ENCODE data around the gene REXO5. TPM values are rescaled to one million over a fixed set of nuclear protein-coding genes. Genes with fewer than 3 reads are reported as not detected.

REXO5 gene
- total RNA-seq, 1 donor from 2014 or later: 4.0 TPM

DNA sequence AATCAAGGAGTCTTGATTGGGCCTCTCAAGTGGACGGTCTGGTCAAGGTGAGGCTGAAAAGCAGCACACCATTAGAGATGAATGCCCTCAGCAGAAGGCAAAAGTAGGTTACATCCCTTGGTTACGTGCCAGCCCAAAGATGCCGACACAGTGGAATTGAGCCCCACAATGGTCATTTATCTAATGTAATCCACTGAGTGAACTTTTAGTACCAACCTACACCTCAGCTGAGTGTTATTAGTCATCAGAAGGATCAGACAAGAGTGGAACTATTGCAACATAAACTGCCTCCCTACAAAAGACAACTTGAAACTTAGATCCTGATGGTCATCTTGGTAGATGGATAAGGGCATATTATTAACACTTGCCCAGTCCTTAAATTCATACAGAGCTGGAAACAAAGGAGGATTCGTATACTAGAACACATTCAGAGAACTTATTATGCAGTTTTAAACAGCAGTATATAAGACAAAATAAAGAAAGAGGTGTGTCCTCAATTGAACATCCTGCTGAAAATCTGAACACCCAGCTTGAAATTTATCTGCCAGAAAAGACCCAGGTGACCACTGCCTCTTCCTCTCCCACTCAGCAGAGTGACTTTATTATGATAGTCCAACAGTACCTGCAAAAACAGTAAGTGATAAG is 91.0 kb downstream of the REXO5 start:
- Mint-ChIP-seq H3K4me3 (ENCODE audit: unreplicated experiment) (peak overlapping the region; percentile 87), H3K27me3 (ENCODE audit: low read depth) (no peaks in the 10 kb centered on the region), H3K9me3 (ENCODE audit: low read depth) (no peaks in the 10 kb centered on the region), H3K36me3 (ENCODE audit: low read depth) (peaks cover 10% of the 10 kb centered on the region), H3K27ac (ENCODE audit: unreplicated experiment) (peak overlapping the region; percentile 99), H3K4me1 (ENCODE audit: low read depth) (peaks cover 59% of the 10 kb centered on the region)
- DNase-seq (ENCODE audit: low spot score): no peak
- TF ChIP-seq, protein P1, sequence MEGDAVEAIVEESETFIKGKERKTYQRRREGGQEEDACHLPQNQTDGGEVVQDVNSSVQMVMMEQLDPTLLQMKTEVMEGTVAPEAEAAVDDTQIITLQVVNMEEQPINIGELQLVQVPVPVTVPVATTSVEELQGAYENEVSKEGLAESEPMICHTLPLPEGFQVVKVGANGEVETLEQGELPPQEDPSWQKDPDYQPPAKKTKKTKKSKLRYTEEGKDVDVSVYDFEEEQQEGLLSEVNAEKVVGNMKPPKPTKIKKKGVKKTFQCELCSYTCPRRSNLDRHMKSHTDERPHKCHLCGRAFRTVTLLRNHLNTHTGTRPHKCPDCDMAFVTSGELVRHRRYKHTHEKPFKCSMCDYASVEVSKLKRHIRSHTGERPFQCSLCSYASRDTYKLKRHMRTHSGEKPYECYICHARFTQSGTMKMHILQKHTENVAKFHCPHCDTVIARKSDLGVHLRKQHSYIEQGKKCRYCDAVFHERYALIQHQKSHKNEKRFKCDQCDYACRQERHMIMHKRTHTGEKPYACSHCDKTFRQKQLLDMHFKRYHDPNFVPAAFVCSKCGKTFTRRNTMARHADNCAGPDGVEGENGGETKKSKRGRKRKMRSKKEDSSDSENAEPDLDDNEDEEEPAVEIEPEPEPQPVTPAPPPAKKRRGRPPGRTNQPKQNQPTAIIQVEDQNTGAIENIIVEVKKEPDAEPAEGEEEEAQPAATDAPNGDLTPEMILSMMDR (IDR thresholded peaks at IDR 0.05): no peak

DNA sequence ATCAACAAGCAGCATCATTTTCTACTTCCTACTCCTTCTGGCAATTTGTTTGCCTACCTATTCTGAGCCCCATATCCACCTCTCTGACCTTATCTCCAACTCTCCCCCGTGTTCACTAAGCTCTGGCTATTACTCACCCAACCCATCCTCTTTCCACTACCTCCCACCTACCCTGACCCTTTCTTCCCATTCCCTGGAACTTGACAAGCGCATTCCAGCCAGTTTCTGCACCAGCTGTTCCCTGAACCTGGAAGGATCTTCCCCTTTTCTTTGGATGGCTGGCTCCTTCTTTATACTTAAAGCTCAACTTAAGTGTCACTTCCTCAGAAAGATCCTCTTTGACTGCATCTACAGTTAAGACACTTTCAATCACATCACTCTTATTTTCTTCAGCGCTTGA is 91.6 kb downstream of the REXO5 start:
- TF ChIP-seq, protein P1 (IDR thresholded peaks at IDR 0.05): no peak
- Mint-ChIP-seq H3K27ac (ENCODE audit: unreplicated experiment) (peak overlapping the region; percentile 99), H3K4me3 (ENCODE audit: unreplicated experiment) (peak overlapping the region; percentile 87), H3K36me3 (ENCODE audit: low read depth) (peaks cover 10% of the 10 kb centered on the region), H3K4me1 (ENCODE audit: low read depth) (peaks cover 59% of the 10 kb centered on the region), H3K9me3 (ENCODE audit: low read depth) (no peaks in the 10 kb centered on the region), H3K27me3 (ENCODE audit: low read depth) (no peaks in the 10 kb centered on the region)
- DNase-seq (ENCODE audit: low spot score): no peak

DNA sequence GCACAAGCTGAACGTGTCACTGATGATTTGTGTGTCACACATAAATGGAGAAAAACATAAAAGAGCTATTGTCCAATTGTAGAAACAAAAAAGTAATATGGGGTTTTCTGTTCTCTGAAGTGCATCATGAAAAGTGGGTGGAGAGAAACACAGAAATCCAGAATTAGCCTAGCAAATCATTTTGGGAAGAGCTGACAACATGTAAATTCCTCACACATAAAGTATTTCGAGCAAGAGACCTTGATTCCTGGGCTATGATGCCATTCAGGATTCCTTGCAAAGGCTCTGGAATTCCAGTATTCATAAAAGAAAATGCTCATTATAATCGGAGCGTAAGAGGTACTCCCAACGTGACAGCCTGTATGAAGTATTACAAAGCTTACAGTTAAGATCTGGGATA is 92.7 kb downstream of the REXO5 start:
- Mint-ChIP-seq H3K4me1 (ENCODE audit: low read depth) (peaks cover 67% of the 10 kb centered on the region), H3K27ac (ENCODE audit: unreplicated experiment) (peak overlapping the region; percentile 99), H3K4me3 (ENCODE audit: unreplicated experiment) (peak overlapping the region; percentile 87), H3K27me3 (ENCODE audit: low read depth) (no peaks in the 10 kb centered on the region), H3K36me3 (ENCODE audit: low read depth) (peaks cover 10% of the 10 kb centered on the region), H3K9me3 (ENCODE audit: low read depth) (no peaks in the 10 kb centered on the region)
- TF ChIP-seq, protein P1 (IDR thresholded peaks at IDR 0.05): no peak
- no peak for DNase-seq (ENCODE audit: low spot score)

Other genes starting within 250 kb of the REXO5 start
- gene ACSM2B, start 230.2 kb upstream of the REXO5 start, total RNA-seq: 0.38 TPM in 1 of 3 replicates, not detected in the others
- not detected in 3 replicates for gene ACSM1, start 108.8 kb upstream of the REXO5 start, total RNA-seq
- gene THUMPD1, start 64.7 kb upstream of the REXO5 start, total RNA-seq: 41.3 to 44.3 TPM (median 43.7 TPM) in 3 replicates
- 0.48 to 2.0 TPM (median 1.9 TPM) in 3 replicates for gene ACSM3, start 42.5 kb upstream of the REXO5 start, total RNA-seq
- 11.5 to 17.7 TPM (median 13.3 TPM) in 3 replicates for gene ERI2, start 55 bp upstream of the REXO5 start, total RNA-seq
- gene DCUN1D3, start 93.8 kb downstream of the REXO5 start, total RNA-seq: 40.9 to 46.0 TPM (median 44.4 TPM) in 3 replicates
- 18.1 to 20.1 TPM (median 18.5 TPM) in 3 replicates for gene LYRM1, start 94.2 kb downstream of the REXO5 start, total RNA-seq